GM23338 (cell line): ENCODE results near the gene USP48. TPM values are rescaled to one million over a fixed set of nuclear protein-coding genes. Genes with fewer than 3 reads are reported as not detected.

Source experiments
- ATAC-seq: fragments of 200-7000 bp; cut with Tn5 transposase; 3 replicates; pipeline ENCODE4 v1.9.1; 2020
- DNase-seq: peaks from one replicate; pipeline ENCODE4 v3.0.0-alpha.2; 2015; ENCODE audit warnings: low spot score
- H2AFZ ChIP-seq: fragments of 200-600 bp; sonication (generic); 2 replicates; pipeline ENCODE4 v1.8.0; 2016; ENCODE audit warnings: antibody characterized with exemption, mild to moderate bottlenecking, moderate library complexity
- H3F3A ChIP-seq: fragments of 200-600 bp; sonication (generic); replicated peaks from 2 replicates; pipeline ENCODE4 v1.8.0; 2017; ENCODE audit warnings: antibody characterized with exemption, mixed run types, low read depth
- H3K27ac ChIP-seq: fragments of 200-600 bp; sonication (generic); 2 replicates; pipeline ENCODE4 v1.6.1; 2016; ENCODE audit warnings: low read depth
- H3K27me3 ChIP-seq: fragments of 200-600 bp; sonication (generic); 2 replicates; pipeline ENCODE4 v1.8.0; 2016; ENCODE audit warnings: mild to moderate bottlenecking, mixed run types, moderate library complexity; ENCODE audit not compliant: insufficient read depth
- H3K36me3 ChIP-seq: fragments of 200-600 bp; sonication (generic); 2 replicates; pipeline ENCODE4 v1.8.0; 2016; ENCODE audit warnings: mild to moderate bottlenecking; ENCODE audit not compliant: insufficient read depth
- H3K4me1 ChIP-seq: fragments of 200-600 bp; sonication (generic); 2 replicates; pipeline ENCODE4 v1.8.0; 2016; ENCODE audit warnings: mild to moderate bottlenecking, moderate library complexity; ENCODE audit not compliant: insufficient read depth
- H3K4me2 ChIP-seq: fragments of 200-600 bp; sonication (generic); 2 replicates; pipeline ENCODE4 v1.7.1; 2017; ENCODE audit warnings: mixed run types
- H3K4me3 ChIP-seq: fragments of 200-600 bp; sonication (generic); 2 replicates; pipeline ENCODE4 v1.6.1; 2016; ENCODE audit warnings: mixed run types
- H3K79me2 ChIP-seq: fragments of 200-600 bp; sonication (generic); replicated peaks from 2 replicates; pipeline ENCODE4 v1.8.0; 2017; ENCODE audit warnings: mild to moderate bottlenecking; ENCODE audit not compliant: insufficient read depth
- H3K9me2 ChIP-seq: fragments of 200-600 bp; sonication (generic); 2 replicates; pipeline ENCODE4 v1.8.0; 2017; ENCODE audit not compliant: insufficient read depth
- H4K20me1 ChIP-seq: fragments of 200-600 bp; sonication (generic); replicated peaks from 2 replicates; pipeline ENCODE4 v1.8.0; 2017; ENCODE audit warnings: mild to moderate bottlenecking; ENCODE audit not compliant: insufficient read depth
- H3K27ac Mint-ChIP-seq: 2 replicates; pipeline ENCODE4 v1.8.0; 2020; ENCODE audit warnings: inconsistent platforms, mild to moderate bottlenecking, moderate library complexity, mixed read lengths
- H3K27me3 Mint-ChIP-seq: 3 replicates; pipeline ENCODE4 v1.8.0; 2022; ENCODE audit warnings: low read depth, mild to moderate bottlenecking, moderate library complexity, mixed read lengths, inconsistent platforms; ENCODE audit not compliant: insufficient read depth, poor library complexity
- H3K36me3 Mint-ChIP-seq: 3 replicates; pipeline ENCODE4 v1.8.0; 2021; ENCODE audit warnings: low read depth, mild to moderate bottlenecking, inconsistent platforms, moderate library complexity, mixed read lengths
- H3K4me1 Mint-ChIP-seq: 3 replicates; pipeline ENCODE4 v1.8.0; 2020; ENCODE audit warnings: mild to moderate bottlenecking, inconsistent platforms, mixed read lengths
- H3K4me3 Mint-ChIP-seq: 3 replicates; pipeline ENCODE4 v1.8.0; 2021; ENCODE audit warnings: moderate library complexity, mild to moderate bottlenecking, inconsistent platforms, mixed read lengths
- H3K9me3 Mint-ChIP-seq: 3 replicates; pipeline ENCODE4 v1.8.0; 2020; ENCODE audit warnings: moderate library complexity, mild to moderate bottlenecking, inconsistent platforms, mixed read lengths
- CREB1 ChIP-seq: fragments of 250-450 bp; sonication (Bioruptor Pico); IDR thresholded peaks from 2 replicates; pipeline ENCODE4 v1.5.0; 2020; ENCODE audit warnings: low read depth, mild to moderate bottlenecking, moderate library complexity
- EZH2 ChIP-seq: fragments of 200-600 bp; sonication (generic); IDR thresholded peaks from one replicate; pipeline ENCODE4 v1.8.0; 2017; ENCODE audit warnings: antibody characterized with exemption, mild to moderate bottlenecking, low read depth; ENCODE audit not compliant: unreplicated experiment
- EZH2phosphoT487 ChIP-seq: fragments of 200-600 bp; sonication (generic); IDR thresholded peaks from one replicate; pipeline ENCODE4 v1.8.1; 2018; ENCODE audit warnings: antibody characterized with exemption; ENCODE audit not compliant: unreplicated experiment
- JUNB ChIP-seq: IDR thresholded peaks from one replicate; pipeline ENCODE4 v1.6.1; 2016; ENCODE audit warnings: antibody characterized with exemption; ENCODE audit not compliant: unreplicated experiment
- NANOG ChIP-seq: IDR thresholded peaks from 2 replicates; pipeline ENCODE4 v1.6.1; 2016; ENCODE audit warnings: antibody characterized with exemption, borderline replicate concordance
- POLR2AphosphoS5 ChIP-seq: IDR thresholded peaks from 2 replicates; pipeline ENCODE4 v1.6.1; 2016; ENCODE audit warnings: antibody characterized with exemption, low read depth
- STAT1 ChIP-seq: IDR thresholded peaks from one replicate; pipeline ENCODE4 v1.6.1; 2016; ENCODE audit warnings: antibody characterized with exemption; ENCODE audit not compliant: unreplicated experiment
- ZNF114 ChIP-seq: fragments of 250-450 bp; sonication (Bioruptor Pico); IDR thresholded peaks from 2 replicates; pipeline ENCODE4 v1.5.0; 2020; ENCODE audit warnings: mild to moderate bottlenecking, moderate library complexity
- ZNF331 ChIP-seq: fragments of 250-450 bp; sonication (Bioruptor Pico); IDR thresholded peaks from 2 replicates; pipeline ENCODE4 v1.5.0; 2020; ENCODE audit warnings: low read depth, mild to moderate bottlenecking, moderate library complexity
- polyA plus RNA-seq: library from polyadenylated mRNA; unstranded; fragments of >200 nt; fragmentation: Nextera tagmentation; extraction: Ambion mirVana; gene quantifications from 2 replicates; pipeline ENCODE4 v1.2.1, GENCODE V29; 2016
- total RNA-seq: library from RNA; depleted of rRNA; stranded (reverse); fragments of >200 nt; shearing (Covaris generic); gene quantifications from 2 replicates; pipeline ENCODE4 v1.2.3, GENCODE V29; 2014
- TF ChIP-seq, protein P1 (sequence below): IDR thresholded peaks from 2 replicates; pipeline ENCODE4 v1.6.1; 2016; ENCODE audit warnings: antibody characterized with exemption
- TF ChIP-seq, protein P2 (sequence below), 2 experiments: fragments of 200-600 bp in 1 of 2; sonication (generic) in 1 of 2; conservative IDR thresholded peaks; 2 replicates each; pipeline versions ENCODE4 v1.5.1 to v1.6.1; 2016 to 2017; ENCODE audit warnings: antibody characterized with exemption in 2 of 2, low read depth in 2 of 2, mild to moderate bottlenecking in 2 of 2, moderate library complexity in 1 of 2
- TF ChIP-seq, protein P3 (sequence below): fragments of 250-450 bp; sonication (Bioruptor Pico); IDR thresholded peaks from 2 replicates; pipeline ENCODE4 v1.5.0; 2020; ENCODE audit warnings: mild to moderate bottlenecking, moderate library complexity
- TF ChIP-seq, protein P4 (sequence below): IDR thresholded peaks from one replicate; pipeline ENCODE4 v1.6.1; 2018; ENCODE audit warnings: antibody characterized with exemption; ENCODE audit not compliant: unreplicated experiment

Gene USP48
- total and polyA plus RNA-seq, 2 experiments from 2014 or later, result 85.9 to 151 TPM

DNA sequence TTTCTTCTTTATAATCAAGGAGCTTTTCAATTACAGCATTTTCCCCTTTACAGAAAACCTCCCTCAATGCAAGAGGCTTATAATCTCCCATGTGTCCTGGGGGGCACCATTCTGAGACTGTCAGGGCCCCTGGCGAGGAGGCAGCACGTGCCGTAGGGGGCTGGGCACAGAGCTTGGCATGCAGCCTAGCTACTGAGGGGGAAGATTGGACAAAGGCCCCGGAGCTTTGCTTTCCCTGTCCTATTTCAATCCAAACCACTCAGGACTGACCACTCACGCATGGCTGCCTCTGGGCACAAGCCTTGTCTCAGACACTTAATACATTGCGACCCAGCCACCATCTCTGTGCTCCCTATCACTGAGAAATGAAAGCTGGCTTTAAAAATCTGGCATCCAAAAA, 111.0 kb downstream of the USP48 start:
- peaks cover 34% of the 10 kb centered on the region for H3K27me3 Mint-ChIP-seq
- H3K36me3 Mint-ChIP-seq, result no peaks in the 10 kb centered on the region
- Histone ChIP-seq H3K36me3 (no peaks in the 10 kb centered on the region), H2AFZ (no peak overlapping the region), H3K79me2 (no peaks in the 10 kb centered on the region), H3K9me2 (no peaks in the 10 kb centered on the region), H3K27me3 (peaks cover 27% of the 10 kb centered on the region), H3K4me3 (no peak overlapping the region), H3K27ac (no peak overlapping the region), H3K4me1 (peaks cover 30% of the 10 kb centered on the region), H3K4me2 (no peak overlapping the region), H3F3A (0 out of 2 replicates have a peak, but pooled peaks cover 8% of the 10 kb centered on the region), H4K20me1 (peaks cover 4% of the 10 kb centered on the region; the same call in 1 of the 2 replicates)
- no peak overlapping the region; the same call in 2 of the 3 replicates for H3K4me3 Mint-ChIP-seq
- no peak for ATAC-seq
- TF ChIP-seq CREB1 (CRISPR knock-in tag) (no peak), EZH2 (no peak), STAT1 (no peak), JUNB (no peak), EZH2phosphoT487 (no peak), ZNF331 (no peak), POLR2AphosphoS5 (no peak), ZNF114 (CRISPR knock-in tag) (no peak), NANOG (no peak)
- TF ChIP-seq, protein P1, sequence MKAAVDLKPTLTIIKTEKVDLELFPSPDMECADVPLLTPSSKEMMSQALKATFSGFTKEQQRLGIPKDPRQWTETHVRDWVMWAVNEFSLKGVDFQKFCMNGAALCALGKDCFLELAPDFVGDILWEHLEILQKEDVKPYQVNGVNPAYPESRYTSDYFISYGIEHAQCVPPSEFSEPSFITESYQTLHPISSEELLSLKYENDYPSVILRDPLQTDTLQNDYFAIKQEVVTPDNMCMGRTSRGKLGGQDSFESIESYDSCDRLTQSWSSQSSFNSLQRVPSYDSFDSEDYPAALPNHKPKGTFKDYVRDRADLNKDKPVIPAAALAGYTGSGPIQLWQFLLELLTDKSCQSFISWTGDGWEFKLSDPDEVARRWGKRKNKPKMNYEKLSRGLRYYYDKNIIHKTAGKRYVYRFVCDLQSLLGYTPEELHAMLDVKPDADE, result no peak
- TF ChIP-seq, protein P2, sequence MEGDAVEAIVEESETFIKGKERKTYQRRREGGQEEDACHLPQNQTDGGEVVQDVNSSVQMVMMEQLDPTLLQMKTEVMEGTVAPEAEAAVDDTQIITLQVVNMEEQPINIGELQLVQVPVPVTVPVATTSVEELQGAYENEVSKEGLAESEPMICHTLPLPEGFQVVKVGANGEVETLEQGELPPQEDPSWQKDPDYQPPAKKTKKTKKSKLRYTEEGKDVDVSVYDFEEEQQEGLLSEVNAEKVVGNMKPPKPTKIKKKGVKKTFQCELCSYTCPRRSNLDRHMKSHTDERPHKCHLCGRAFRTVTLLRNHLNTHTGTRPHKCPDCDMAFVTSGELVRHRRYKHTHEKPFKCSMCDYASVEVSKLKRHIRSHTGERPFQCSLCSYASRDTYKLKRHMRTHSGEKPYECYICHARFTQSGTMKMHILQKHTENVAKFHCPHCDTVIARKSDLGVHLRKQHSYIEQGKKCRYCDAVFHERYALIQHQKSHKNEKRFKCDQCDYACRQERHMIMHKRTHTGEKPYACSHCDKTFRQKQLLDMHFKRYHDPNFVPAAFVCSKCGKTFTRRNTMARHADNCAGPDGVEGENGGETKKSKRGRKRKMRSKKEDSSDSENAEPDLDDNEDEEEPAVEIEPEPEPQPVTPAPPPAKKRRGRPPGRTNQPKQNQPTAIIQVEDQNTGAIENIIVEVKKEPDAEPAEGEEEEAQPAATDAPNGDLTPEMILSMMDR (conservative IDR thresholded peaks at IDR 0.05; ENCODE audit: low read depth in 2 of 2), result no peak
- TF ChIP-seq, protein P3, sequence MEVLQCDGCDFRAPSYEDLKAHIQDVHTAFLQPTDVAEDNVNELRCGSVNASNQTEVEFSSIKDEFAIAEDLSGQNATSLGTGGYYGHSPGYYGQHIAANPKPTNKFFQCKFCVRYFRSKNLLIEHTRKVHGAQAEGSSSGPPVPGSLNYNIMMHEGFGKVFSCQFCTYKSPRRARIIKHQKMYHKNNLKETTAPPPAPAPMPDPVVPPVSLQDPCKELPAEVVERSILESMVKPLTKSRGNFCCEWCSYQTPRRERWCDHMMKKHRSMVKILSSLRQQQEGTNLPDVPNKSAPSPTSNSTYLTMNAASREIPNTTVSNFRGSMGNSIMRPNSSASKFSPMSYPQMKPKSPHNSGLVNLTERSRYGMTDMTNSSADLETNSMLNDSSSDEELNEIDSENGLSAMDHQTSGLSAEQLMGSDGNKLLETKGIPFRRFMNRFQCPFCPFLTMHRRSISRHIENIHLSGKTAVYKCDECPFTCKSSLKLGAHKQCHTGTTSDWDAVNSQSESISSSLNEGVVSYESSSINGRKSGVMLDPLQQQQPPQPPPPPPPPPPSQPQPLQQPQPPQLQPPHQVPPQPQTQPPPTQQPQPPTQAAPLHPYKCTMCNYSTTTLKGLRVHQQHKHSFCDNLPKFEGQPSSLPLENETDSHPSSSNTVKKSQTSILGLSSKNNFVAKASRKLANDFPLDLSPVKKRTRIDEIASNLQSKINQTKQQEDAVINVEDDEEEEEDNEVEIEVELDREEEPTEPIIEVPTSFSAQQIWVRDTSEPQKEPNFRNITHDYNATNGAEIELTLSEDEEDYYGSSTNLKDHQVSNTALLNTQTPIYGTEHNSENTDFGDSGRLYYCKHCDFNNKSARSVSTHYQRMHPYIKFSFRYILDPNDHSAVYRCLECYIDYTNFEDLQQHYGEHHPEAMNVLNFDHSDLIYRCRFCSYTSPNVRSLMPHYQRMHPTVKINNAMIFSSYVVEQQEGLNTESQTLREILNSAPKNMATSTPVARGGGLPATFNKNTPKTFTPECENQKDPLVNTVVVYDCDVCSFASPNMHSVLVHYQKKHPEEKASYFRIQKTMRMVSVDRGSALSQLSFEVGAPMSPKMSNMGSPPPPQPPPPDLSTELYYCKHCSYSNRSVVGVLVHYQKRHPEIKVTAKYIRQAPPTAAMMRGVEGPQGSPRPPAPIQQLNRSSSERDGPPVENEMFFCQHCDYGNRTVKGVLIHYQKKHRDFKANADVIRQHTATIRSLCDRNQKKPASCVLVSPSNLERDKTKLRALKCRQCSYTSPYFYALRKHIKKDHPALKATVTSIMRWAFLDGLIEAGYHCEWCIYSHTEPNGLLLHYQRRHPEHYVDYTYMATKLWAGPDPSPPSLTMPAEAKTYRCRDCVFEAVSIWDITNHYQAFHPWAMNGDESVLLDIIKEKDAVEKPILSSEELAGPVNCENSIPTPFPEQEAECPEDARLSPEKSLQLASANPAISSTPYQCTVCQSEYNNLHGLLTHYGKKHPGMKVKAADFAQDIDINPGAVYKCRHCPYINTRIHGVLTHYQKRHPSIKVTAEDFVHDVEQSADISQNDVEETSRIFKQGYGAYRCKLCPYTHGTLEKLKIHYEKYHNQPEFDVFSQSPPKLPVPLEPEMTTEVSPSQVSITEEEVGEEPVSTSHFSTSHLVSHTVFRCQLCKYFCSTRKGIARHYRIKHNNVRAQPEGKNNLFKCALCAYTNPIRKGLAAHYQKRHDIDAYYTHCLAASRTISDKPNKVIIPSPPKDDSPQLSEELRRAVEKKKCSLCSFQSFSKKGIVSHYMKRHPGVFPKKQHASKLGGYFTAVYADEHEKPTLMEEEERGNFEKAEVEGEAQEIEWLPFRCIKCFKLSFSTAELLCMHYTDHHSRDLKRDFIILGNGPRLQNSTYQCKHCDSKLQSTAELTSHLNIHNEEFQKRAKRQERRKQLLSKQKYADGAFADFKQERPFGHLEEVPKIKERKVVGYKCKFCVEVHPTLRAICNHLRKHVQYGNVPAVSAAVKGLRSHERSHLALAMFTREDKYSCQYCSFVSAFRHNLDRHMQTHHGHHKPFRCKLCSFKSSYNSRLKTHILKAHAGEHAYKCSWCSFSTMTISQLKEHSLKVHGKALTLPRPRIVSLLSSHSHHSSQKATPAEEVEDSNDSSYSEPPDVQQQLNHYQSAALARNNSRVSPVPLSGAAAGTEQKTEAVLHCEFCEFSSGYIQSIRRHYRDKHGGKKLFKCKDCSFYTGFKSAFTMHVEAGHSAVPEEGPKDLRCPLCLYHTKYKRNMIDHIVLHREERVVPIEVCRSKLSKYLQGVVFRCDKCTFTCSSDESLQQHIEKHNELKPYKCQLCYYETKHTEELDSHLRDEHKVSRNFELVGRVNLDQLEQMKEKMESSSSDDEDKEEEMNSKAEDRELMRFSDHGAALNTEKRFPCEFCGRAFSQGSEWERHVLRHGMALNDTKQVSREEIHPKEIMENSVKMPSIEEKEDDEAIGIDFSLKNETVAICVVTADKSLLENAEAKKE (CRISPR knock-in tag), result no peak
- TF ChIP-seq, protein P4, sequence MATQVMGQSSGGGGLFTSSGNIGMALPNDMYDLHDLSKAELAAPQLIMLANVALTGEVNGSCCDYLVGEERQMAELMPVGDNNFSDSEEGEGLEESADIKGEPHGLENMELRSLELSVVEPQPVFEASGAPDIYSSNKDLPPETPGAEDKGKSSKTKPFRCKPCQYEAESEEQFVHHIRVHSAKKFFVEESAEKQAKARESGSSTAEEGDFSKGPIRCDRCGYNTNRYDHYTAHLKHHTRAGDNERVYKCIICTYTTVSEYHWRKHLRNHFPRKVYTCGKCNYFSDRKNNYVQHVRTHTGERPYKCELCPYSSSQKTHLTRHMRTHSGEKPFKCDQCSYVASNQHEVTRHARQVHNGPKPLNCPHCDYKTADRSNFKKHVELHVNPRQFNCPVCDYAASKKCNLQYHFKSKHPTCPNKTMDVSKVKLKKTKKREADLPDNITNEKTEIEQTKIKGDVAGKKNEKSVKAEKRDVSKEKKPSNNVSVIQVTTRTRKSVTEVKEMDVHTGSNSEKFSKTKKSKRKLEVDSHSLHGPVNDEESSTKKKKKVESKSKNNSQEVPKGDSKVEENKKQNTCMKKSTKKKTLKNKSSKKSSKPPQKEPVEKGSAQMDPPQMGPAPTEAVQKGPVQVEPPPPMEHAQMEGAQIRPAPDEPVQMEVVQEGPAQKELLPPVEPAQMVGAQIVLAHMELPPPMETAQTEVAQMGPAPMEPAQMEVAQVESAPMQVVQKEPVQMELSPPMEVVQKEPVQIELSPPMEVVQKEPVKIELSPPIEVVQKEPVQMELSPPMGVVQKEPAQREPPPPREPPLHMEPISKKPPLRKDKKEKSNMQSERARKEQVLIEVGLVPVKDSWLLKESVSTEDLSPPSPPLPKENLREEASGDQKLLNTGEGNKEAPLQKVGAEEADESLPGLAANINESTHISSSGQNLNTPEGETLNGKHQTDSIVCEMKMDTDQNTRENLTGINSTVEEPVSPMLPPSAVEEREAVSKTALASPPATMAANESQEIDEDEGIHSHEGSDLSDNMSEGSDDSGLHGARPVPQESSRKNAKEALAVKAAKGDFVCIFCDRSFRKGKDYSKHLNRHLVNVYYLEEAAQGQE, result no peak
- H3K27ac Mint-ChIP-seq, result no peak overlapping the region
- H3K4me1 Mint-ChIP-seq, result peaks cover 32% of the 10 kb centered on the region
- no peak for DNase-seq
- H3K9me3 Mint-ChIP-seq, result no peaks in the 10 kb centered on the region
